Measurements from ENCODE around the gene RAPGEF5.
"Not testable (repeated sequence)": the region's sequence is repeated elsewhere in the genome, so short reads cannot be mapped to it uniquely, and the experiment has no call there.

The RAPGEF5 gene

GRCh38 chr7:22111661-22112060 lies 245.3 kb downstream of the RAPGEF5 start:
- no peak for DNase-seq

- no peak for DNase-seq
These were observed 246.1 kb downstream of the RAPGEF5 start for GRCh38 chr7:22110881-22111280.

GRCh38 chr7:22110227-22110839 lies 246.6 kb downstream of the RAPGEF5 start:
- DNase-seq = peak; percentile 49

GRCh38 chr7:22109761-22110160 lies 247.2 kb downstream of the RAPGEF5 start:
- DNase-seq = no peak

GRCh38 chr7:22108151-22108845 lies 248.7 kb downstream of the RAPGEF5 start:
- DNase-seq = no peak

- no peak for DNase-seq
These were observed 251.4 kb downstream of the RAPGEF5 start for GRCh38 chr7:22105550-22105949.

GRCh38 chr7:22094413-22095342 lies 262.3 kb downstream of the RAPGEF5 start:
- no peak for DNase-seq

- no peak for DNase-seq
These were observed 263.0 kb downstream of the RAPGEF5 start for GRCh38 chr7:22093936-22094335.

- no peak for DNase-seq
These were observed 264.0 kb downstream of the RAPGEF5 start for GRCh38 chr7:22093001-22093400.

GRCh38 chr7:22090958-22091525 lies 265.9 kb downstream of the RAPGEF5 start:
- not testable (repeated sequence) for DNase-seq

- DNase-seq = no peak
These were observed 266.4 kb downstream of the RAPGEF5 start for GRCh38 chr7:22090512-22090911.

- no peak for DNase-seq
These were observed 266.8 kb downstream of the RAPGEF5 start for GRCh38 chr7:22090107-22090506.

- DNase-seq = no peak
These were observed 268.1 kb downstream of the RAPGEF5 start for GRCh38 chr7:22088827-22089226.

- no peak for DNase-seq
These were observed 269.1 kb downstream of the RAPGEF5 start for GRCh38 chr7:22087861-22088260.

- DNase-seq = no peak
These were observed 273.2 kb downstream of the RAPGEF5 start for GRCh38 chr7:22083704-22084240.

- DNase-seq = peak; percentile 70
These were observed 273.9 kb downstream of the RAPGEF5 start for GRCh38 chr7:22082886-22083703.

- DNase-seq = no peak
These were observed 274.4 kb downstream of the RAPGEF5 start for GRCh38 chr7:22082553-22082885.

- DNase-seq = not testable (repeated sequence)
These were observed 276.7 kb downstream of the RAPGEF5 start for GRCh38 chr7:22080219-22080618.

GRCh38 chr7:22078872-22079271 lies 278.1 kb downstream of the RAPGEF5 start:
- not testable (repeated sequence) for DNase-seq

- DNase-seq = no peak
These were observed 281.4 kb downstream of the RAPGEF5 start for GRCh38 chr7:22075561-22075960.

- no peak for DNase-seq
These were observed 282.1 kb downstream of the RAPGEF5 start for GRCh38 chr7:22074897-22075296.

Data from effector CD8-positive, alpha-beta T cell (primary cell).